ENCODE data around the gene EPB41L1.
"Not testable (repeated sequence)": the region's sequence is repeated elsewhere in the genome, so short reads cannot be mapped to it uniquely, and the experiment has no call there.

The EPB41L1 gene

GRCh38 chr20:36126836-36127527, 27.6 kb upstream of the EPB41L1 start:
- DNase-seq (ENCODE audit: low read depth in 2 of 2) = no peak

DNA sequence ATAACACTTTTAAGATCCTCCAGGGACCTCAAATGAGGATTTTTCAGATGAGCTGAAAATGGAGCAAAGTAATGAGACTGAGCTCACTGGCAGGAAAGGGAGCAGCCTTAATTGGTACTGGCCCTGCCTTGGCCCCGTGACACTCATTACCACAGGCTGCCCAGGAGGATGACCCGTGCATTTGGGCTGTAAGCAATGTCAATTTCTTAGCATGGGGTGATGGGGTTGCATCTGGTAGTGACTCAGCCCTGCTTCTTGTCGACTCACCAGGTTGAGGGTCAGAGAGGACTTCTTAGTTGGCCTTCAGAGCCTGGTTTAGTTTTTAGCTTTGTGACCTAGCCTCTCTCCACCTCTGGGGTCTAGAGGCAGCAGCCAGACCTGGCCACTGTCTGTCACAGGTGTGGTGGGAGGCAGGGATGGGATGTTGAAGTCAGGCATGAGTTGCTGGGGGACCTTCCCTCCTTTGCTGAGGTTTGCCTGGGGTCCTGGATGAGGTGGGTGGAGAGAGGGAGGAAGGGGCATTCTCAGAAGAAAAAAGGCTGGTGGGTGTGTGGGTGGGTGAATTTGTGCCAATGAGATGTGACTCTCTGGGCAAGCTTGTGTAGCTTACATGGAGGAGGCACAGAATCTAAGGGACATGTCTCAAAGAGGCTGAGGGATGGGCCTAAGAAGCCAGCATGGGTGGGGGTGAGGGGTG, 25.9 kb upstream of the EPB41L1 start:
- no peak for DNase-seq (ENCODE audit: low read depth in 2 of 2)

DNA sequence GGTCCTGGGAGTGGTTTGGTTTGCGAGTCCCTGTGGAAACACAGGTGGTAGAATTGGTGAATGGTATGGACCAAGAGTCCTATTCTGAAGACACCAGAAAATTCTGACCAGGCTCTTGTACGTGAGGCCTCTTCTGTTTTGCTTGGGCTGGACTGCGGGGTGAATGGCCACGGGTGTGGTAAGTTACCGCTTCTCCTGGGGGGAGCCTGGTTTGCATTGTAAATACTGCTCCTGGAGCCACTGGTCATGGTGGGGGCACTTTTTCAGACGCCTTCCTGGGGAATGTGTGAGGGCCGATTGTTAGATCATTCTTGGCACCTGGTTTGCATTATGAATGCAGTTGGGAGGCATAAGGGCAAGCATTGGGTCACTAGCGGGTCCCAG, 25.4 kb upstream of the EPB41L1 start:
- DNase-seq (ENCODE audit: low read depth in 2 of 2) = no peak

- no peak for DNase-seq (ENCODE audit: low read depth in 2 of 2)
These were observed 24.1 kb upstream of the EPB41L1 start for GRCh38 chr20:36130390-36130789.

DNA sequence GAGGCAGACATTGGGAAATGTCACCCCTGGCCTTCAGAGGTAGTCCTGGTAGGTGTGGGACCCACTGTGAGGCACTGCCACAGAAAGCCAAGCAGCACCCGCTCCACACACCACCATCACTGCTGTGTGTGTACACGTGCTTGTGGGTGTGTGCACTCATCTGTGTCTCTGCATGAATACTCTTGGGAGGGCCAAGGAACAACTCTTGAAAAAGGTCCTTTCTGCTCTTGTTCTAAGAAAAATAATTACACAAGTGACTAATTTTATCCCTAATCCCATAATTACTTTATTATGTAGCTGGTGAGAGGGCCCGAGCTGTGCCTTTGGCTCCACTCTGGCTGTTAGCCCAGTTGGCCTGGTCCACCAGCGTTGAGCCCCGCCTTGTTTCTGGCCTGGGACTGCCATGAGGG, 21.7 kb upstream of the EPB41L1 start:
- no peak for DNase-seq (ENCODE audit: low read depth in 2 of 2)

DNA sequence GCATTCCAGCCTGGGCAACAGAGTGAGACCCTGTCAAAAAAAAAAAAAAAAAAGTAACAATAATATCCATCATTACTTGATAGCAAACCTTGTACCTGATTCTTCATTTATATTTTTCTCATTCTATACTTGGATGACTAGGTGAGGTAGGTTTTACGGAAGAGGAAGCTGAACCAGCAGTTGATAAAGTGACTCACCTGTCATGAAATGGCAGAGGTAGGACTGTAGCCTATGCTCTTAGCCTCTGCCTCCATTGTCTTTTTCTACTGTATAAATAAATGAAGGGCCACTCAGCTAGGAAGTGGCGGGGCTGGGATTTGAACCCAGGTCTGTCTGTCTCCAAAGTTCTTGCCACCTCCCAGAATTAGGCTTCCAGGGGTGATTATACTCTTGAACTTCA, 20.7 kb upstream of the EPB41L1 start:
- no peak for DNase-seq (ENCODE audit: low read depth in 2 of 2)

DNA sequence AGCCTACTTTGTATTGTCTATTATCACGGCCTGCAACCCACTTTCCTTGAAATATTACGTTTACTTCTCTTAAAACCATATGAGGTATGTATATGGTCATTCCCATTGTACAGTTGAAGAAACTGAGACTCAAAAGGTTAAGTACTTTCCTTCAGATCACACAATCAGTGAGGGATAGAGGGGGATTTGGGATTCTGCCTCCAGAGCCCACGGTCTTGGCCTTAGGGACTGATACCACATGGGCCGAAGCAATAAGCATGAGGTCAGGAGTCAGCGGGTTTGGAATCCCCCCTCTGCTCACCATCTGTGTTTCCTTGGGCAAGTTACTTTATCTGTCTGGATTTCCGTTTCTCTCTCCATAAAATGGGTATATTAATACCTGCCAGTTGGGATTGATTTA, 19.4 kb upstream of the EPB41L1 start:
- DNase-seq (ENCODE audit: low read depth in 2 of 2) = no peak

DNA sequence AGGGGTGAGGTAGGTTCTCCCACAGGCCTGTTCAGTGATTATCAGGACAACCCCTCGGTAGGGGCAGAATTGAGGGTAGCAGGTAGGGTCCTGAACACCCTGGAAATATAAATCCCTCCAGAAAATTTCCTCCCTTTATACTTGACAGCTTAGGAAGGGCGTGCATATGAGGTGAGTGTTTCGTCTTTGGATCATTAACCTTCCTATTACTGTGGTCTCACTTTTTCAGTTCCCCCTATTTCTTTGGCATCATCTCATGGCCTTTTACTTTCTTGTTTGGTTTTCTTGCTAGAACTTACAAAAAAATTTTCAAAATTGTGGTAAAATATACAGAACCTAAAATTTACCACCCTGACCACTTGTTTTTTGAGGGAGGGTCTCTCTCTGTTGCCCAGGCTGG, 18.7 kb upstream of the EPB41L1 start:
- no peak for DNase-seq (ENCODE audit: low read depth in 2 of 2)

GRCh38 chr20:36137313-36137712, 17.2 kb upstream of the EPB41L1 start:
- DNase-seq (ENCODE audit: low read depth in 2 of 2) = not testable (repeated sequence)

GRCh38 chr20:36141310-36141709, 13.2 kb upstream of the EPB41L1 start:
- DNase-seq (ENCODE audit: low read depth in 2 of 2) = no peak

GRCh38 chr20:36144336-36144735, 10.2 kb upstream of the EPB41L1 start:
- no peak for DNase-seq (ENCODE audit: low read depth in 2 of 2)

- no peak for DNase-seq (ENCODE audit: low read depth in 2 of 2)
These were observed 8.4 kb upstream of the EPB41L1 start for GRCh38 chr20:36145877-36146707.

DNA sequence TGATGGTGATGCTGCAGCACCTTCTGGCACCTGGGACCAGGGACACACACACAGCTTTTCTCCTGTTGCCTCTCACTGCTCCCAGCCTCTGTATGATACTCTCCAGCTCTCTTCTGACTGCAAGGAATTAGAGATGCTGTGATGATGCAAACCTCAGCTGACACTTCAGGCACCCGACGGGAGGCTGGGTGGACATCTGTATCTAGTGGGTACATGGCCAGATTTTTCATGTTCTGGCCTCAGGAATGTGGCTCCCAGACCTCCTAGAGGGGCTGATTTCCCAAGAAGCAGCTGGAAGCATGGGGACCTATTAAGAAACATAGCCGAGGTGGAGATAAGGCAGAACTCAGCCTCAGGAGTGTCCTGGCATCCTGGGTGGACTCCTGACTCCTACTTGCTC, 6.8 kb upstream of the EPB41L1 start:
- DNase-seq (ENCODE audit: low read depth in 2 of 2) = no peak

- no peak for DNase-seq (ENCODE audit: low read depth in 2 of 2)
These were observed 6.1 kb upstream of the EPB41L1 start for GRCh38 chr20:36148439-36148838.

DNA sequence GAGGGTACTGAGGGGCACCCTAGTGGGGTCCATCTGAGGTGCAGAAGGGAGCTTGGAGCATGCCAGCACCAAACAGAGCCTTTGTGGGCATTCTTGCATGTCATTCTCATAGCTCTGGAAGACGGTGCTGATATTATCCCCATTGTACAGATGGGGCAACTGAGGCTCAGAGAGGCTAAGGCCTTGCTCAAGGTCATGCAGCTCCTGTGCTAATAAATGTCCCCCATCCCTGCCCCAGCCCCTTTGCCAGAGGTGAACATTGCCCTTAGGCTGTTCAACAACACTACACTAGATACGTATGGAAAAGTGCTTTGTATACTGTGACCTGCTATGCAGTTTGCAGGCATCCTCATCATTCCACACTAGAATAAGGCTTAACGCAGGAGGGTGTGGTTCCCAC, 5.5 kb upstream of the EPB41L1 start:
- DNase-seq (ENCODE audit: low read depth in 2 of 2) = no peak

DNA sequence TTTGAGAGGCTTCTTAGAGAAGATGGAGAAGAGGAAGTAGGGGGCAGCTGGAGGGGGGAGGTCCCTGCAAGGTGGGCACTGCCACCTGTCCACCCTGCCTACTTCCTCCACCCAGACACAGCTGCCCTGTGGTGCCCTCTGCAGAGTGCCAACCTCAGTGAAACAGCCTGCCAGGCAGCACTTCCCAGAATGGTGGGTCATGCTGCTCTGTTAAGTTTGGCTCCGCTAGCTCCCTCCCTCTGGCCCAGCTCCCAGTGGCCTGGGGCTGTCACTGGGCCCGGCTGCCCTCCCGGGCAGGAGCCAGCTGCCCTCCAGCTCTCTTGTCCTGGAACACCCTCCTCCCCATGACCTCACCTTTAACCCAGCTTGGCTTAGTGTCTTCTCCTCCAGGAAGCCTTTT, 5.1 kb upstream of the EPB41L1 start:
- no peak for DNase-seq (ENCODE audit: low read depth in 2 of 2)

DNA sequence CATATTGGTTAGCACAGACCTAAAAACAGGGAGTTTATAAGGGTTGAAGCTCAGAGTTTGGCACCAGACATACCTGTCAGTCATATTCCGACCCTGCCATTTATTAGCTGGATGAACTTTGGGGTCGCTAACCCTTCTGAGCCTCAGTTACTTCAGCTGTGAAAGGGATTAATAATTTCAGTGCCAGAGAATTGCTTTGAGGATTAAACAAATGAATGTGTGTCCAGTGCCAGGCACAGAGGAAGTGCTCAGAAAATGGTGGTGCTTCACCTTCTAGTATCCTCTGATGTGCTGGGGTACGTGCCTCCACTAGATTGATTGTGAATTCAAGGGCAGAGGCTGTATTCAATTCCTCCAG, 4.1 kb upstream of the EPB41L1 start:
- DNase-seq (ENCODE audit: low read depth in 2 of 2) = no peak

- DNase-seq (ENCODE audit: low read depth in 2 of 2) = no peak
These were observed 3.5 kb upstream of the EPB41L1 start for GRCh38 chr20:36150847-36151539.

DNA sequence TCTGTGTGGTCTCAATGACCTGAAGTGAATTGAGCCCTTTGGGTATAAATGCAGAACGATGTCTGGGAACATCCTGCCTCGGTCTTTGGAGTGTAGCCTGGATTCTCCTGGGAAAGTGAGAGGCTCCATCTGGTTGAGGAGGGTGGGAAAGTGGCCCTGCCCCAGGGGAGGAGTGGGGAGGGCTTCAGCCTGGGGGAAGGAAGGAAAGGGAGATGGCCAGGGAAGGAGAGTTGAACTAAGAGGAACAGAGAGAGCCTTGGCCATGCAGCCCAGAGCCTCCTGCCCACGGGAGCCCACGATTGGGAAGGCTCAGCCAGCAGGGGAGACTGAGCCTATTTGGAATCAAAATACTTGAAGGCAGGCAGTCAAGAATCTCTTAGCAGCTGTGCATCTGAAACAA, 2.3 kb upstream of the EPB41L1 start:
- DNase-seq (ENCODE audit: low read depth in 2 of 2) = no peak

DNA sequence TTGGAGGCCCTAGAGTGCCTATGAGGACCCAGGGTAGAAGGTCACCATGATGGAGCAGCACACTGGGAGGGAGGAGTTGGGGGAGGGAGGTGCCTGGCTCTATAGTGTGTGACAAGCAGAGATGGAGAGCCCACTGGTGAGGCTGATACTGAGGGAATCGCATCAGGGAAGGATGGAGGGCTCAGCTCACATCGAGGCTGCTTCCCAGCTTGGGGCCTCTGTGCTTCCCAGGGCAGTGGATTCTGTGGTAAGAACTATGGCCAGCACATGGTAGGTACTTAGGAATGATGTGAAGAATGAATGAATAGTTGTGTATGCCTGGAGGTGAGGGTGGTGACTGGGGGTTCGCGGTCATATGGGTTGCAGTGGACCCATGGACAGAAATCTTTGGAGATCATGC, 1.3 kb upstream of the EPB41L1 start:
- DNase-seq (ENCODE audit: low read depth in 2 of 2) = no peak

GRCh38 chr20:36153736-36154699, 522 bp upstream of the EPB41L1 start:
- DNase-seq (ENCODE audit: low read depth in 2 of 2) = peak in 1 of 2 donors; percentile 7

Measured in stimulated activated CD4-positive, alpha-beta T cell treated with anti-CD3 and anti-CD28 coated beads, Interleukin-1b, Interleukin-23, amount 100 ng/mL, for 1 hour (primary cell).